HG02610 (cell line): Measurements from ENCODE around the gene ERVV-1.
"Not testable (repeated sequence)": the region's sequence is repeated elsewhere in the genome, so short reads cannot be mapped to it uniquely, and the experiment has no call there.

ENCODE experiments used
- ATAC-seq: cut with Tn5 transposase; IDR thresholded peaks from one replicate; pipeline ENCODE4 v1.9.1; 2021; ENCODE audit warnings: mild to moderate bottlenecking, moderate library complexity; ENCODE audit not compliant: unreplicated experiment

Gene ERVV-1

GRCh38 chr19:53013621-53014020, at the start of gene ERVV-1:
Gene ERVV-1 (plus strand): TSS chr19:53013921. CDS start chr19:53014091, 170 bp downstream.
- ATAC-seq, result no peak

DNA sequence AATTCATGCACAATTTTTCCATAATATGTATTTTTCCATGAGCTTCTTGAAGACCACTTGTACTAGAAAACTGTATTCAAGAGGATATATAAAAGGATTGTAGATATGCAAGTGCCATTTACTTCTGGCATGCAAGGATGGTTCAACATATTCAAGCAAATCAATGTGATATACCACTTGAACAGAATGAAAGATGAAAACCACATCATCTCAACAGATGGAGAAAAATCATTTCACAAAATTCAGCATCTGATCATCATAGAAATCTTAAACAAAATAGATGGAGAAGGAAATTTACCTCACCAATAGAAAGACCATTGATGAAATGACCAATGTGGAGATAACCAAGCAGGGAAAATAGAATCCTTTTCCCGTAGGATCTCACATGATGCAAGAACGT, 45.9 kb upstream of the ERVV-1 start:
- ATAC-seq, result no peak

GRCh38 chr19:52981329-52981728, 32.4 kb upstream of the ERVV-1 start:
- ATAC-seq, result no peak

DNA sequence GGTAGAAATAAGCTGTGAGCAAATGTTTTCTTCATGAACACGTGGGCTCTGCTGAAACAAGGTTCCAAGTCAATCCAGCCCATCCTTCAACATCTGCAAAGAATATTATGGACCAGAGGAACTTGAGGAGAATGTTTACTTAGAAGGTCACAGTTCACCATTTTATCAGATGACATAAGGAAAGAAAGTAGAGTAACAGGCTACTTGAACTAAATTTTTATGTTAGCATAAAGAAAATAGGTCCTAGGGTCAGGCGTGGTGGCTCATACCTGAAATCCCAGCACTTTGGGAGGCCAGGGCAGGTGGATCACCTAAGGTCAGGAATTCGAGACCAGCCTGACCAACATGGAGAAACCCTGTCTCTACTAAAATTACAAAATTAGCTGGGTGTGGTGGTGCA, 30.6 kb upstream of the ERVV-1 start:
- not testable (repeated sequence) for ATAC-seq

DNA sequence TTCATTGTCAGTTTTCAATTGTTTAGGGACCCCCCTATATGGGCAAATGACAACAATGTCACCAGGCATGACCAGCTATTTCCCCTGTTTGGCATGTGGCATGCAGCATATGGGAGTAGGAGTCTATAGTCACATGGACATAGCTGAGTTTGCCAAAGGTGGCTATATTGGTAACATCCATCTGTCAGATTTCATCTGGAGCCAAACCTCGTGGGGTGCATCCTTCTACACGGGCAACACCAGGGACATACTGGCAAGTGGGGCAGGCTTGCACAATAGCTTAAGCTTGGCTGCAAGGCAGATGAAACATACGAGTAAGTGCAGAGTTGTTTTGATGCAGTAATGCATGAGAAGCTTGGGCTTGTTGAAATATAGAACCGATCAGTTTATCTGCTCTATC, 26.5 kb upstream of the ERVV-1 start:
- no peak for ATAC-seq

DNA sequence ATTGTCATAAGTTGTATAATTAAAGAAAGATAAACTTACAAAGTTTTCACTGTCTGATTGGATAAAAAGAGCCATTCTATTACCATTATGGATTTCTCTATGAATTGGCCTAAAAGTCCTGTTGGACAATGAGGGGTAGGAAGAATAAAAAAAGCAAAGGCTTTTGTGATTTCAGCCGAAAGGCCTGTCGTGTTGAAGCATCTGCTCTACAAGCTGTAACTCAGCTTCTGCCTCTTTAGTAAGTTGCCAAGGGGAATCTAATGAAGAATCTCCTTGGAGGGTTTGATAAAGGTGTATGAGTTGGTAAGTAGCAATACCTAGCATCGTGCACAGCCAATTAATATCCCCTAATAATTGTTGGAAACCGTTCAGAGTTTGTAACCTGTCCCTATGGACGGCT, 25.2 kb upstream of the ERVV-1 start:
- no peak for ATAC-seq

DNA sequence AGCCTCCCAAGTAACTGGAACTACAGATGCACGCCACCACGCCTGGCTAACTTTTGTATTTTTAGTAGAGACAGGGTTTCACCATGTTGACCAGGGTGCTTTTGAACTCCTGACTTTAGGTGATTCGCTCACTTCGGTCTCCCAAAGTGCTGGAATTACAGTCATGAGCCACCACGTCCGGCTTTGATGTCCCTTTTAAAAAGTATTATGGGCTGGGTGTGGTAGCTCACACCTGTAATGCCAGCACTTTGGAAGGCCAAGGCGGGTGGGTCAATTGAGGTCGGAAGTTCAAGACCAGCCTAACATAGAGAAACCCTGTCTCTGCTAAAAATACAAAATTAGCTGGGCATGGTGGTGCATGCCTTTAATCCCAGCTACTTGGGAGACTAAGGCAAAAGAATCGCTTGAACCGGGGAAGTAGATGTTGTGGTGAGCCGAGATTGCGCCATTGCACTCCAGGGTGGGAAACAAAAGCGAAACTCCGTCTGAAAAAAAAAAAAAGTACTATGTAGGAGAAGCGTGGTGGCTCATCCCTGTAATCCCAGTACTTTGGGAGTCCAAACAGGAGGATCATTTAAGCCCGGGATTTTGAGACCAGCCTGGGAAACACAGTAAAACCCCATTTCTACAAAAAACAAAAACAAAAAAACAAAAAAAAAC, 22.8 kb upstream of the ERVV-1 start:
- ATAC-seq, result no peak

DNA sequence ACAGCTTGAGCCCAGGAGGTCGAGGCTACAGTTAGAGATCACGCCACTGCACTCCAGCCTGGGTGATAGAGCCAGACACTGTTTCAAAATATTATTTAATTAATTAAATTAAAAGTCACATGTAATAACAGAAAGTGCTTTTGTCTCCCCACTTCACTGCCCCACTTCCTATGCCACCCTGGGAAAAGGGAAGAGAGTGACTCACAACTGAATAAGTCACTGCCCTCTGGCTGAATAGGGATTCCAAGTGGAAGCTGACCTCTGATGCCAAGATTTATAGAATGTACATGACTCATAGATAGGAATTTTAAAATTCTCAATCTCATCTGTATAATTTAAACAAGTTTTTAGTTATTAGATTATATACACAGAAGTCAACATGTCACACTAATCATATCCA, 22.2 kb upstream of the ERVV-1 start:
- no peak for ATAC-seq

DNA sequence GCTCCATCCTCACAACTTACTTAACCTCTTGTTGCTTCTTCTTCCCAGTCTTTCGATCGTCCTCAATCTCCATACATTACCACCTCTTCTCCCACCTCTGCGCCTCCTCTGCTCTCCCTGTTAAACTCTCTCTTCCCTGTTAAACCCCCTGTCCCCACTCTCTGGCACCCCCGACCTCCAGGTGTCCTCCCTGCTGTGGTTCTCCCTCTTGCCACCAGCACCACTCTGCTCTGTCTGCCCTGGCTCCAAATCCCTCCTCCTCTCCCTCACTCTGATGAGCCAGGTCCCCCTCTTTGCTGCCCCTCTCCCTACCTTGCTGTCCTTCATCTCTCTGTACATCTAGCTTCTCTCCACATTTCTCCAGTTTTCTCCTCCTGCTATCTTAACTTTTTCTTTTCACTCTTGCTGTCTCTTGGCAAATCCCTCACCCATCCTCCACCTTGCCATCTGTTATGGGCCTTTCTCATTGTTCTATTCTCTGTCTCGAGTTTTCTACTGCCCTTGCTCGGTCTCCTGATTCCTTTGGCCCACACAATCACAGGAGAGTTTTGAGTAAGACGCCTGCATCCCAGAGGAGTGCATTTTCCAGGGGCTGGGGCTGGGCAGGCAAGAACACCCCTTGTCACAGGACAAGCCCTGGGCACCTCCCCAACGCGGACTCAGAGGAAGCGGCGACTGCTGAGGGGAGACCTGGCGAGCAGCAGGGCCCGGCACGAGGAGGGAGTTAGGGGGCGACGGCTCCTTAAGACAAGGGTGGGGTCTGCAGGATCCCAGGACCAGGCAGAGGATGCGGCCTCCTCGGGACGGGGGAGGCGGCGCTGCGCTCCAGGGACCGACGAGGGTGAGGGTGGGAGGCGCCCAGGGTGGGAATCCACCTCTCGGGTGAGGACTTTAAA, 21.4 kb upstream of the ERVV-1 start:
- no peak for ATAC-seq

- no peak for ATAC-seq
Measured at GRCh38 chr19:52993342-52994178, 20.2 kb upstream of the ERVV-1 start.

GRCh38 chr19:52995711-52996110, 18.0 kb upstream of the ERVV-1 start:
- no peak for ATAC-seq

DNA sequence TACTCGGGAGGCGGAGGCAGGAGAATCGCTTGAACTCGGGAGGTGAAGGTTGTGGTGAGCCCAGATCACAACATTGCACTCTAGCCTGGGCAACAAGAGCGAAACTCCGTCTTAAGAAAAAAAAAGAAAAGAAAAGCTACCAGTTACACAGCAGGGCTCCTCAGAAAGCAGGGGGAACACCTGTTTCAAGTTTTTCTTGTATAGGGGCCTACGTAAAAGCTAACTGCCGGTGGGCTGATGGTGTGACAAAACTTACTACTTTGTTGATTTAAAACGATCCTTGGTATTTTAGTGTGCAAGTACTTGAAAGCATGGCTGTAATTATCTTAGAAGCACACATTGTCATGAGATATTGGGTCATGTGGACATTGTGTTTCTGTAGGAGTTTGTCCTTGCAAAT, 15.7 kb upstream of the ERVV-1 start:
- no peak for ATAC-seq

DNA sequence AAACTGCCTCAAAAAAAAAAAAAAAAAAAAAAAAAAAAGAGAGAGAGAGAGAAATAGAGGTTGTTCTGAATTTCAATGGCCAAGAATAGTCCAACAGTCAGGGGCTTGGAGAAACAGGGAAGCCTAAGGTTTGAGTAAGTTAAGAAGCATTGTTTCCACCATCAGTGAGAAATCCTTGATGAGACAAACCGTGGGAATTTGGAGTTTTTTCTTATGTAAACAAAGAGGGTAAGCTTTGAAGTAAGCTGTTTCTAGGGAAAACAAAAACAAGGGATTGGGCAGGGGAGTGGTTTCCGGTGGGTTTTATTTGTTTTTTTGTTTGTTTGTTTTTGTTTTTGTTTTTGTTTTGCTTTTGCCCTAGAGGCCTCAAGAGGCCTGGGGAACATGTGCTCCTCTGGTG, 11.2 kb upstream of the ERVV-1 start:
- ATAC-seq, result no peak

DNA sequence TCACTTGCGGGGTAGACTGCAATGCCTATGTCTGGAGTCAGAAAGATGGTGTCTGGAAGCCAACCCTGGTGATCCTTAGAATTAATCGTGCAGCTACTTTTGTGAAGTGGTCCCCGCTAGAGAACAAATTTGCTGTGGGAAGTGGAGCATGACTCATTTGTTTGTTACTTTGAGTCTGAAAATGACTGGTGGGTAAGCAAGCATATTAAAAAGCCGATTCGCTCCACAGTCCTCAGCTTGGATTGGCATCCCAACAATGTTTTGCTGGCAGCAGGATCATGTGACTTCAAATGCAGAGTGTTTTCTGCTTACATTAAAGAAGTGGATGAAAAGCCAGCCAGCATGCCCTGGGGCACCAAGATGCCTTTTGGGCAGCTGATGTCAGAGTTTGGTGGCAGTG, 9.5 kb upstream of the ERVV-1 start:
- no peak for ATAC-seq

DNA sequence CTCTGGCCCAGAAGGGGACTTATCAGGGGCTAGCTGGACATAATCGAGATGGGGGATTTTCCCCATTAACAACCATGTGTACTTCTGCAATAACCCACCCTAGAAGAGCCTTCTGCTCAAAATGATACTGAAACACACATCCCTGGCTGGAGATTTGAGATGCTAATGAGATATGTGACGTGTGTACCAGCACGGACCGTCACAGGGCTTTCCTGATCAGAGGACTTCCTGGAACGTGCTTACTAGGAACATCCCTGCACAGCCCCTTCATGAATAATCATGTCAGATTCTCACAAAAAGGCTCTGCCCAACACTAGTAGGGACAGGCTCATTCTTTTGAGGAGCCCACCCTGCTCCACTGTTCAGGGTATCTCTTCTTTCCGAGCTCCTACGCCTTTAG, 6.5 kb upstream of the ERVV-1 start:
- no peak for ATAC-seq

DNA sequence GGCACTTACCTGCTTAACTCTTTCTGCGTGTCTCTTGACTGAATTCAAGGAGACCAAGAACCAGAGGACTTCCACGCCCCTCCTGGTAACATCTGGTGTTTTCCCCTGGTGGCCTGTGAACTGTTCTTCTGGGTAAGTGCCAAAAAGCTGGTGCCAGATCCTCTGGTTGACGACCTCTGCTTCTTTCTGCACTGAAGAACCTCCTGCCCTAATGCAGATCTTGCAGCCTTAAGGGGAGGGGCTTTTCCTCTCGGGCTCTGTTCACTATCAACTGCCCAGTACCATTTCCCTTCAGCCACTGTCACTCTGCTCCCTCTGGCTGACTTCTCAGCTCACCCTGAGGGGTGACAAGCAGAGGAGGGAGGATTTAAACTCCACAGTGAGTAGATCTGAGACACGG, 6.1 kb upstream of the ERVV-1 start:
- ATAC-seq, result no peak

- ATAC-seq, result no peak
Measured at GRCh38 chr19:53008061-53008778, 5.5 kb upstream of the ERVV-1 start.

DNA sequence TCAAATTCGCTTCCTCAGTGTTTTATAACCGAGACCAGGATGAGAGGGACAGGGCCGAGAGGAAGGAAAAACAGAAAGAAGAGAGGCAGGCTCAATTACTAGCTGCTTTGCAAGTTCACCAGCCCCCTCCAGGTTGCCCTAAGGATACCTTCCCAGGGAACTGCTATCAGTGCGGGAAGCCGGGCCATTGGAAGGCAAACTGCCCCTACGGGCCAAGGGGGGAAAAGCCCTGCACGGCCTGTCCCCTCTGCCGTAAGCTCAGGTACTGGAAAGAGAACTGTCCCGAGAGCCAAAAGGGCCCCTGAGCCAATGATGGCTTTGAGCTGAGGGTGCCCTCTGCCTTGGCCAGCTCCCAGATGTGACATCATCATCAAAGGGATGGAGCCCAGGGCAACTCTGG, 3.2 kb upstream of the ERVV-1 start:
- no peak for ATAC-seq

DNA sequence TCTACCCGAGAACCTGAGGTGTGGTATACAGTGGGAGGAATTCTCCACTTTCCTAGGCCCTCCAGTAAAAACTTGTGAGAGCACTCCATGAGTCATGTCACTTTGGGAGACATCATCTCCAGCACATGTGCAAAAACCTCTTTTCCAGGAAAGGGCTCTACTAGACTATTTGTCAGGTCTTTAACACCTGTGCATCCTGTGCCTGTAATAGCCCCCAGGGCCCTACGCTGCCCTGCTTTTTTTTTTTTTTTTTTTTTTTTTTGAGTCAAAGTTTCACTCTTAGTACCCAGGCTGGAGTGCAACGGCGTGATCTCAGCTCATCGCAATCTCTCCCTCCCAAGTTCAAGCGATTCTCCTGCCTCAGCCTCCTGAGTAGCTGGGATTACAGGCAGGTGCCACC, 1.7 kb upstream of the ERVV-1 start:
- no peak for ATAC-seq

- ATAC-seq, result no peak
Measured at GRCh38 chr19:53015159-53015558, 1.4 kb downstream of the ERVV-1 start.

DNA sequence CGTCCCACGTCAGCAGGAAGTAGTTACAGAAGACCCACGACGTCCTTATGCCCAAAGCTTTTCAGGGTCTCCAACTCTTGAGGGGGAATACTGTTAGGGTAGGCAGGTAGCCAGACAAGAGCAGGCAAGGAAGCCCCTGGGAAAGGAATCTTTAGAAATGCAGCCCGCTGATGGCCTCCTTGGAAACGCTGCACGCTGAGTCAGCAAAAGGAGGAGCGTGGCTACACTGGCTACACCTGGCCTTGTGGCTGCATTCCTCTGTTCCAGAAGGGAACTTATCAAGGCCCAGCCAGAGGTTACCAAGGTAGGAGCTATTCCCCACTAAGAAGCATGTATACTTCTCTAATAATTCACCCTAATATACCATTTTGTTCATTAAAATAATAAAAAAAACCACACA, 2.0 kb downstream of the ERVV-1 start:
- ATAC-seq, result no peak
